ENCODE measurements around the gene FIG4.
"Not testable (repeated sequence)": the region's sequence is repeated elsewhere in the genome, so short reads cannot be mapped to it uniquely, and the experiment has no call there.

The FIG4 gene

GRCh38 chr6:109760208-109760607 is 69.1 kb downstream of the FIG4 start:
- no peak for DNase-seq (ENCODE audit: low spot score)

DNA sequence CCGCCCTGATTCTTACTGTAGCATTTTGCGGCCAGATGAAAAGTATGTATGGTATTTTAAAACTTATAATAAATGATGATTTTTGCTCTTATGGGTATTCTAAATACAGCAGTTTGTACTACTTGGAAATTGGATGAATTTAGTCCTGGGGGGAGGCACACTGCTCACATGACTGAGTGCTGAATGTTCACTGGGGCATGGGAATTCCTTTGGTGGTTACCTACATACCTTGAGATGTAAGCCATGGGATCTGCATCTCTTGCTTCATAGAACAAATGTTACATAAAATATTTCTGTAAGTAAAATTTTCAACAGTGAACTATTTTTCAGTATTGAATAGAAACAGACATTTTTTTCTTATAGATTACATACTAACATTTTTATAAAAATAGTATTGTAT is 71.1 kb downstream of the FIG4 start:
- DNase-seq (ENCODE audit: low spot score) = no peak

- DNase-seq (ENCODE audit: low spot score) = no peak
Observed at GRCh38 chr6:109762769-109763441, 71.8 kb downstream of the FIG4 start.

DNA sequence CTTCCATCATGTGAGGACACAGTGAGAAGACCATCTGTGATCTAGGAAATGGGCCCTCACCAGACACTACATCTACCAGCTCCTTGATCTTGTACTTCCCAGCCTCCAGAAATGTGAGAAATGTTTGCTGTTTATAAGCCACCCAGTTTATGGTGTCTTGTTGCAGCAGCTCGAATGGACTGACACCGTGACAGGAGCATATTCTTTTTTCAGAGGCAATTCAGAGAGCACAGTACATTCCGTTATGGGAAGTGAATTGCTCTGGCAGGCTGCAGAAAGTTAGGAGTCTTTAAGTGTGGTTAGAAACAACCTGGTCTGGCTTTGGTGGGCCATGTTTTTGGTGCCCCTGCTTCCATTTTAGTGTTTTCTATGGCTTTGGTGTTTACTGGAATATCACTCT is 75.1 kb downstream of the FIG4 start:
- no peak for DNase-seq (ENCODE audit: low spot score)

DNA sequence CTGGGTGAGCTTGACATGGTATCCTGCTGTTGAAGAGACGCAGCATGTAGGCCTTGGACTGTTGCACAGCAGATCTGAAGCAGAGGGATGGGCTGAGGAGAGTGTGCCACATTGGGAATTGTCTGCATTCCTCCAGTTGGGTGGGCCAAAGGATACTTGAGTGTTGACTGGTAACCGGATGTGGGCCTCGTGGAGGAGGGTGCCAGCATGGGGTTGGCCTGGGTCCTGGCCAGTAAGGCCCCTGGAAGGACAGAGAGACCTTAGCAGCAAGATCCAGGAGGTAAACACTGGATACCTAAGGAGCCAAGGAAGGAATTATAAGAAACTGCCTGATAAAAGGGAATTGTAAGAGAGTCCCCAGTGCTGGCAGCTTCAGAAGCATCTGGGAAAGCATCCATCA is 76.9 kb downstream of the FIG4 start:
- DNase-seq (ENCODE audit: low spot score) = no peak

DNA sequence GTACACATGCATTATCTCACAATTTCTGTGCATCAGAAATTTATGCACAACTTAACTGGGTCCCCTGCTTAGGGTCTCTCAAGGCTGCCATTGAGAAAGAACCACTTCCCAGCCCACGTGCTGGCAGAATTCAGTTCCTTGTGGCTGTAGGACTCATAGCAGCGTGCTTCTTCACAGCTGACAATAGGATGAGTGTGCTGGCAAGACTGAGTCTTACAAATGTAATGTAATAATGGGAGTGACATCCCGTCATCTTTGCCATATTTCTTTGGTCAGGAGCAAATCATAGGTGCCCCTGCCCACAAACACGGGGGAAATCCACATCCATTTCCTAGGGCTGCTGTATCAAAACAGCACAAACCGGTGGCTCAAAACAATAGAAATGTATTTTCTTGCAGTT is 77.4 kb downstream of the FIG4 start:
- DNase-seq (ENCODE audit: low spot score) = no peak

DNA sequence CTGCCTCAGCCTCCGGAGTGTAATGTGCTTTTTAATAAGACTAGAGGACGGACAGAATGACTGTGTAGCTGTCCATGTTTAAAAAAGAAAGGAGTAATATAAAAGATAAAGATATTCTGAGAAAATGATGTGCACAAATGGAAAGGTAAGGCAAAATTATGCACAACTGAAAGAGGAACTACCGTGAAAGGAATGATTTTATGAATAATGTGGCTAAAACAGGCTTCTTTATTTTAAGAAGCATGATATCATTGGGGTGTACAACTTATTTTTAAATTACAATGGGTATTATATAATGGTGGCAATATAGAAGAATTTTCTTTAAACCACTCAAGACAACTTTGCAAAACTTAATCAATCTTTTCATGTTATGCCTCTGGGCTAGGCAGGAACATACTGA is 78.1 kb downstream of the FIG4 start:
- DNase-seq (ENCODE audit: low spot score) = no peak

- DNase-seq (ENCODE audit: low spot score) = no peak
Observed at GRCh38 chr6:109770047-109770446, 79.0 kb downstream of the FIG4 start.

- DNase-seq (ENCODE audit: low spot score) = no peak
Observed at GRCh38 chr6:109770779-109771178, 79.7 kb downstream of the FIG4 start.

- not testable (repeated sequence) for DNase-seq (ENCODE audit: low spot score)
Observed at GRCh38 chr6:109771939-109772755, 81.1 kb downstream of the FIG4 start.

GRCh38 chr6:109772883-109773431 is 81.9 kb downstream of the FIG4 start:
- no peak for DNase-seq (ENCODE audit: low spot score)

- DNase-seq (ENCODE audit: low spot score) = no peak
Observed at GRCh38 chr6:109781001-109781400, 89.9 kb downstream of the FIG4 start.

GRCh38 chr6:109782491-109782999 is 91.4 kb downstream of the FIG4 start:
- DNase-seq (ENCODE audit: low spot score) = no peak

- peak; percentile 29 for DNase-seq (ENCODE audit: low spot score)
Observed at GRCh38 chr6:109783250-109783986, 92.3 kb downstream of the FIG4 start.

- no peak for DNase-seq (ENCODE audit: low spot score)
Observed at GRCh38 chr6:109787312-109787711, 96.2 kb downstream of the FIG4 start.

DNA sequence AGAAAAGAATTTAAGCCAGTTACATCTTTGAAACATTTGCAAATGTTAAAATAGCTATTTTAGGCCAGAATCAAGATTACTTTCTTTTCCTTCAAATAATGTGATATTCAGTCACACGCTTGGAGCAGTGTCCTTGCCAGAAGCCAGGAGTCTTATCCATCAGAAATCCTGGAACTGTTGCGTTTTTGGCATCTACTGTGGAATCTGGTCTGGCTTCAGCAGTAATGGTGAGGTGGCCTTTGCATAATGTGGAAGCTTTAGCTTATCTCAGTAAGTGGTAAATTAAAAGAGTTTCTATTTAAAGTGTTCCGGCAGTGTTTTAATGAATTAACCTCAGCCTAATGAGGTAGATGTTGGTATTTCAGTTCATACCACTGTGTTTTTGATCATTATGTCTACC is 97.6 kb downstream of the FIG4 start:
- no peak for DNase-seq (ENCODE audit: low spot score)

GRCh38 chr6:109790131-109790530 is 99.0 kb downstream of the FIG4 start:
- no peak for DNase-seq (ENCODE audit: low spot score)

- DNase-seq (ENCODE audit: low spot score) = peak; percentile 18
Observed at GRCh38 chr6:109791301-109791700, 100.2 kb downstream of the FIG4 start.

GRCh38 chr6:109793021-109793420 is 101.9 kb downstream of the FIG4 start:
- no peak for DNase-seq (ENCODE audit: low spot score)

GRCh38 chr6:109793792-109794191 is 102.7 kb downstream of the FIG4 start:
- peak; percentile 28 for DNase-seq (ENCODE audit: low spot score)

DNA sequence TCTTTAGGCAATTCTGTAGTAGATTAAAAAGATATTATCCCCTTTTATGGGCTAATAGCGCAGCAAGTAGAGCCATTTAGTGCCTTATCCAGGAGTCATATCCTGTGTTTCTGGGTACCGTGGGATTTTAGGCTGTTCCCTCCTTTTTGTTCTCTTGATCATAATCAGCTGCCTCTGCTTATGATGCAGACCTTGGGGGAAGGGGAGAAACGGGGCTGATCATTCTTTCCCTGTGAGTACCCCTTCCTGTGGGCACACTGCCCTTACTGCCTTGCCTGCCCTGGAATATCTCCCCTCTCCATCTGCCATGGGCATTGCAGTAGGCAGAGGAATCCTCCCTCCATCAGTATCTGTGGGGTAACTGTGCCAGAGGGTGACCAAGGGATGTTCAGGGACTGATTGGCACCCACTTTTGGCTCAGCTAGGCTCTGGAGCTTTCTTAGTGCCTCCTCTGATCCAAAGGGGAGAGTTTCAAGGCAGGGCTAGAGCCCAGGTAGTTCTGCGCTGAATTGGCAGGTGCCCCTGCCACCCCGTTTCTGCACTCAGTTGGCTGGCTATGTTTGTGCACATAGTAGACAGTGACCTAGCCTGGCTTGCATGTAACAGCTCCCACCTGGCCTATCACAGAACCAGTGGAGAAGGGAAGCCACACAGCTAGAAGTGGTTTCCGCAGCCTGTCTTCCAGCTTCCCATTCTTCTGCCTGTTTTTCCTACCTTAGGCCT is 103.3 kb downstream of the FIG4 start:
- DNase-seq (ENCODE audit: low spot score) = no peak
